PC-3 (cell line): ENCODE measurements around the gene SUSD4.

ENCODE experiments used
- CTCF ChIP-seq: fragments of 300-600 bp; sonication (generic); conservative IDR thresholded peaks from 2 replicates; pipeline ENCODE4 v1.5.1; 2017; ENCODE audit warnings: antibody characterized with exemption, low read depth, mild to moderate bottlenecking, low read length
- EZH2 ChIP-seq: fragments of 300-600 bp; sonication (generic); IDR thresholded peaks from one replicate; pipeline ENCODE4 v1.6.1; 2017; ENCODE audit warnings: antibody characterized with exemption, mild to moderate bottlenecking, low read length; ENCODE audit not compliant: unreplicated experiment
- EZH2phosphoT487 ChIP-seq: fragments of 300-600 bp; sonication (generic); IDR thresholded peaks from 2 replicates; pipeline ENCODE4 v1.6.1; 2018; ENCODE audit warnings: mild to moderate bottlenecking, antibody characterized with exemption, low read length, borderline replicate concordance

- no peak for TF ChIP-seq CTCF
- TF ChIP-seq EZH2phosphoT487 = no peak
- TF ChIP-seq EZH2 = no peak
These were observed 148.9 kb downstream of the SUSD4 start for GRCh38 chr1:223215026-223215425.
